ENCODE results near the gene MIEN1.
"Not testable (repeated sequence)": the region's sequence is repeated elsewhere in the genome, so short reads cannot be mapped to it uniquely, and the experiment has no call there.

MIEN1 gene

DNA sequence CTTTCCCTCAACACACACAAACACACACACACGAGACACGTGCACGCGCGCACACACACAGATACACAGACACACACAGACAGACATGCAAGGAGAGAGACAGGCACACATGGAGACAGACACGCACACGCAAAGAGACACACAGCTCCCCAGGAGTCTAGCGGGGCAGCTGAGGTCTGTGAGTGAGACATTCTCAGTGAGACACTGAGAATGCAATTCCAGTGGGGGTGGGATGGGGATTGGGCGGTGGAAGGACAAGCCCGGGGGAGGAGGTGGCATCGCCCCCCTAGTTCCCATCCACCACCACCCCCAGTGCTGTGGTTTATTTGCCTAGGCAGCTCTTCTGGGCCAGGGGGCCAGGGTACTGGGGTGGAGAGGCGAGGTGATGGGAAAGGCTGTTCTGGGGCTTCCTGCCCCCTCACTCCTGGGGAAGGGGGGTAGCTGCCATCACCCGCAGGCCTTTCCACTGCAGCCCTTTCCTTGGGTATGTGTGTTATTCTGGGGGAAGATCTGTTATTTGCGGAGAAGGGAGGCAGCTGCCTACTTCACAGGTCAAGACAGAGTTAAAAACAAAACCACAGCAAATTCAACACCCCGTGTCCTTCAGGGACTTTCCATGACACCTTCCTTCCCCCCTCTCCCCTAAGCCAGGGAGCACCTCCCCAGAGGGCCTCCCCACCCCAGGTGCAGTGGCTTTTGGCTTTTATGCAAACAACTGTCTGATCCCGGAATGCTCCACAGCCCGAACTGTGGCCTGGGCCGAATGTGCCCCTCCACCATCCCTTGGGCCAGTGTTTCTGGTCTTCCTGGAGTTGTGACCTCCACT, 25.4 kb upstream of the MIEN1 start:
- DNase-seq: no peak

DNA sequence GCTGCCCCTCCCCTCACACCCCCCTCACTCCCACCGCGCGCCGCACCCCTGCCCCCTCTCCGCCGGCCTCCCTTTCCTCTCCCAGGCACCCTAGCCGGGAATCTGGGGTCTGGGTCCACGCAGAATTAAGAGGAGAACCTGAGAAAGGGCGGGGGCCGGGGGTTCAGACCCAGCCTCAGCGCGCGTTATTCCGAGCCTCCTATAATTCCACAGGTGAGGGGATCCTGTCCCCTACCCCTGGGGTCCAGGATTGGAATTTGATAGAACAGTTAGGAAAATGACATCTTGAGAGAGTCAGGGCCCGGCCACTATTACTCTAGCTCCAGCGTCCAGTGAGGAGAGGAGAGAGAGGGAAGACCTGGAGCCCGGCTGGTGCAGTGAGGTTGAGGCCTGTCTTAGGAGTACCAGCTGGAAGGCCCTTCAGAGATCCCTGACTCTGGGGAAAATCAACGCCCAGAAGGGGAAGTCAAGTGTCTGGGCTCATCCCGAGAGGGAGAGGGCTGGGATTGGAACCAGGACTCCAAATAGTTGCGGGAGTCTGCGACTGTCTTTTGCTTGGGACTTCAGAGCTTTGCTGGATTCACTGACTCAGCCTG, 24.7 kb upstream of the MIEN1 start:
- DNase-seq: no peak

DNA sequence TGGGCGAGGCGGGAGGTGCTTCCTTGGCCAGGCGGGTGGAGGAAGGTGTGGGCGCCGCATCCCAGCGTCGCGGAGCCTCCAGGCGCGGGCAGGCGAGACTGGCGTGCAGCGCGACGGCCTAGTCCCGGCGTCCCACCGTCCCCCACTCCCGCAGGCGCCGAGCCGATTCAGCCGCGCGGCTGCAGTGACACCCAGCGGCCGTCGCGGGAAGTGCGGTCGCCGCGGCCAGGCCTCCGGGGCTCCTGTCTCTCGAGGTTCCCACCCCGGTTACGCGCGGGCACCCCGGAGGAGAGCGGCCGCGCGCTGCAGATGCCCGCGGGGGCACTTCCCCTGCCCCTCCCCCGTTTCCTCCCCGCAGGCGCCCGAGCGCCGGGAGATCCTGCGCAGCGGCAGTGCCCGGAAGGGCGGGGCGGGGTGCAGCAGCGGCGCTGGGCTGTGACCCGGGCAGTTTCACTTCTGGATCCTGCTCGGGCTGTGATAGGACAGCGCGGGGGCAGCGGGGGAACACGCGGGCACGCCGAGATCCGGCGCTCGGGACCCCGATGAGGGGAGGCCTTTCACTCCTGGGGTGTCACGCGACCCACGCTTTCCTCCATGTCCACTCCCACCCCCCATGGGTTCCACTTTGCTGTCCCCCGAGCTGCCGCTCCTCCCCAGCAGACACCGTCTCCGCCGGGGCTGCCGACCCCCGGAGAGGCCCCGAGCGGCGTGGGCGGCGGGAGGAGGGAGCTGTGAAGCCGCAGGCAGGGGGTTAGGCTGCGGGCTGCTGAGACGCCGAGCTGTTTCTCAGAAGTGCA, 24.0 kb upstream of the MIEN1 start:
- peak; percentile 60 for DNase-seq

DNA sequence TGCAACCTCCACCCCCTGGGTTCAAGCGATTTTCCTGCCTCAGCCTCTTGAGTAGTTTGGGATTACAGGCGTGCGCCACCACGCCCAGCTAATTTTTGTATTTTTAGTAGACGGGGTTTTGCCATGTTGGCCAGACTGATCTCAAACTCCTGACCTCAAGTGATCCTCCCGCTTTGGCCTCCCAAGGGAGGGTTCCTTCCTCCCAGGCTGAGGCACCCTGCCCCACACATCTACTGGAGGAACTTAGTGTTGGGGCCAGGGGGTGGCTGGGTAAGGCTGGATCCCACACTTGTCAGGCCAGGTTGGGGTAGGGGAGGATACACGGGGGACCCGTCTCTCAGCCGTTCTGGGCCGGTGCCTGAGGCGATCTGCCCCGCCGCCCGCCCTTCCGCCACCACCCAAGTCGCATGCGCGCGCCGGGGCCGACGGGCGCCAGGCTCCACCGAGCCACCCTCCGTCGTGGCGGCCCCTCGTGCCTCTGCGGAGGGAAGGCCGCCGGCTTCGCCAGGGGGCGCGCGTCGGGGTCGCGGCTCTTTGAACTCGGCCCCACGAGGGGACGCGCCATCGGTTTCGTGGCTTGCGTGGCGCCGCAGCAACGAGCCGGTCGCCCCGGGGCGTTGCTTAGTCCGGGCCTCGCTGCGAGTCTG, 23.3 kb upstream of the MIEN1 start:
- DNase-seq: no peak

DNA sequence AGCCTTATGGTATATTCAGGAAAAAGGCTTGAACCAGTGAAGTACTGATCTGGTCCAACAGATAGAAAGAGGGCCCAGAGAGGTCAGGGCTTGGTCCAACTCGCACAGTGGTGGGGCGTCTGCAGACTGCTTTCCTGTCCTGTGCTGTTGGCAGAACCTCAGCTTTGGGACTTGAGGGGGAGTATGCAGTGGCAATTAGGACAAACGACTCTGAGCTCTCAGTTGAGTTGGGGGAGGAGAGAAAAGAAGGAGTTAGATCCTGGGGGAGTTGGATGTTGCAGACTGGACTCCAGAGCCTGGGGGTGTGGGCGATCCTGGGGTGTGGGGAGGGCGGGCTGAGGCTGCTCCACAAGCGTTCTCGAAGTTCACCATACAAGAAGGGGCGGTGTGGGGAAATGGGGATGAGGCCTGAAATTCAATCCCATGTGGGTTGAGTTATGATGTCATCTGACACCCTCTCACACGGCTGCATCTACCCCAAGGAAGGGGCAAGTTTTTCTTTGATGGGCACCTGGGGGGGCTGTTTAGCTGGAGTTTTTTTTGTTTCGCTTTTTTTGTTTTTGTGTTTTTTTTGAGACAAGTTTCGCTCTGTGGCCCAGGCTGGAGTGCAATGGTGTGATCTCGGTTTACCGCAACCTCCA, 22.0 kb upstream of the MIEN1 start:
- no peak for DNase-seq

DNA sequence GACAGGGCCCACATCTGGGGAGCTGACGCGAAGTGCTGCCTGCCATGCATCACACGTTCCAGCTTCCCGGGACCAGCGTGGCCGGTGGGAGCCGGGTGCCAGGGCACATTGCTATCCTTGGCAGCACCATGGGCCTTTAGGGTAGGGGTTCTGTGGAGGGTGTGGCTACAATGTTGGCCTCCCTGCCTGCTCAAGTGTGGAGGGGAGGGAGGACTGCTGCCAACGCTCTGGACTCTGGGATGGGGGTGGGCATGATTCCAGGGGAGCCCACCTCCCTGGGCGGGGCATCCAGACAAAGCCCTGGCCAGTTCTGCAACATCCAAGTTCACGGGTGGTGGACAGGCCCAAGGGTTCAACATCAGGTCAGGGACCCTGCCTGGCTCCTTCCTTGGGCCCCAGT, 21.3 kb upstream of the MIEN1 start:
- no peak for DNase-seq

DNA sequence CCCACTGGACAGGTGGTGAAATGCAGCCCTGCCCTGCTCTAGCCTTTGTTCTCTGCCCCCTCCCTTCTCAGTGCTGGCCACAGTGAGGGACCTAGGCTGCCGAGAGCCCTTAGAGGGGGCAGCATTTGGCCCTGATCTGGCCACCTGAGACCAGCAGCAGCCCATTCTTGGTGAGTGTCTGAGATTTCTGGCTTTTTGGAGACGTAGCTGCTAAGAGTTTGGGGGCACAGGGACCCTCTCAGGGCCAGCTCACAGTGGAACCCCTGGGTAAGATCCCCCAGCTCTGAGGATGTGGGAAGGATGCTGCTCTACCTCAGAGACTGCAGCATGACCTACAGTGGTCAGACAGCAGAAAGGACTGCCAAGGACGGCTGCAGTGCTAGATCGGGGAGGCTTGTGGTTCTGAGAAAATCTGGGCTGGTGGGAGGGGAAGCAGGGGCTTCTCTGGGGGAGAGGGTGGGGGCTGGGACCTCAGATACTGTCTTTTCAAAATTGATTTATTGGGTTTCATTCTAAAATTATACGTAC, 20.7 kb upstream of the MIEN1 start:
- no peak for DNase-seq

DNA sequence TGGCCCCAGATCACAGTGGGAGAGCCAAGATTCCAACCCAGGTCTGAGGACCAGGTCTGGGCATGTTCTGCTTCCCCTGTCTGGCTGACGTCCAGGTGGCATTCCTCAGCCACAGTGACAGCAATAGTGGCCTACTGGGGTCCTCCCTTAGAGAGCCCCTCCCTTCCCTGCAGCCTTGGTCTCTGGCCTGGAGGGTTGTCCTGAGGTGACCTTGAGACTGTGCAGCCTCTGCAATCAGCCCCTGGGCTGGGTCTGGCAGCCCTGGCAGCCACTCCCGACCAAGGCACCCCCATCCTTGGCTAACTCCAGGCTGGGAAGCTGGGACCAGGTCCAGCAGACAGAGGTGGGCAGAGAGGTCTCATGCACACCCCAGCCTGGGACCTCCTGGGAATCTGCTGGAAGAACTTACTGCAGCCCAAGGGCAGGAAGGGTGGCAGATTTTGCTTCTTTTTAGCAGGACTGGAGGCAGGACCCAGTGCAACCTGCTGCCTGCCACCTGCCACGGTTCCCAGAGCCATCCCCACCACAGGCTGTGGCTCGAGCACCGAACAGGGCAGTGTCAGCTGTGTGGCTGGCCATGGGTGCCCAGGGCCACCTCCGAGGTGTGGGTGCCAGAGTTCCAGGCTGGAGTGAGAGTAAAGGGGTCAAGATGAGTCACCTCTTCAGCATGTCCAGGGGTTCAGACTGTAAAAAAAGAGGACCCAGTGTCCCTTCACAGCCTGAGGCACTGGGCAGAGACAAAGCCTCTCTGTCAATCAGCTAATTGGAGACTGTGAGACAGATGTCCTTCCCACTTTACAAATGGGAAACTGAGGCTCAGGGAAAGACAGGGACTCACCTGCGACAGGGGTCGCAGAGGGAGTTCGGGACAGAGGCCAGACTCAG, 20.0 kb upstream of the MIEN1 start:
- DNase-seq: no peak

DNA sequence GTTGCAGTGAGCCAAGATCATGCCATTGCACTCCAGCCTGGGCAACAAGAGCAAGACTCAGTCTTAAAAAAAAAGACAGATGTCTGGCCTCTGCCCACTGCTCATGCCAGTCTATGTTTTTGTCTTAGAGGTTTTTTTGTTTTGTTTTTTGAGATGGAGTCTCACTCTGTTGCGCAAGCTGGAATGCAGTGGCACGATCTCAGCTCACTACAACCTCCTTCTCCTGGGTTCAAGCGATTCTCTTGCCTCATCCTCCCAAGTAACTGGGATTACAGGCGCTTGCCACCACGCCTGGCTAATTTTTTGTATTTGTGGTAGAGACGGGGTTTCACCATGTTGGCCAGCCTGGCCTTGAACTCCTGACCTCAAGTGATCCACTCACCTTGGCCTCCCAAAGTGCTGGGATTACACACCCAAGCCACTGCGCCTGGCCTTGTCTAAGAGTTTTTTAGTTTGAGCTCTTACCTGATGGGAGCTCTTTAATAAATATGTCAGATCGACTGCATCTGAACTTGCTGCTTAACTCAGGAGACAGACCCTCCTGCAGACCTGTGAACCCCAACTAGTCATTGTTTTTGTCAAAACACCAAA, 18.2 kb upstream of the MIEN1 start:
- DNase-seq: not testable (repeated sequence)

DNA sequence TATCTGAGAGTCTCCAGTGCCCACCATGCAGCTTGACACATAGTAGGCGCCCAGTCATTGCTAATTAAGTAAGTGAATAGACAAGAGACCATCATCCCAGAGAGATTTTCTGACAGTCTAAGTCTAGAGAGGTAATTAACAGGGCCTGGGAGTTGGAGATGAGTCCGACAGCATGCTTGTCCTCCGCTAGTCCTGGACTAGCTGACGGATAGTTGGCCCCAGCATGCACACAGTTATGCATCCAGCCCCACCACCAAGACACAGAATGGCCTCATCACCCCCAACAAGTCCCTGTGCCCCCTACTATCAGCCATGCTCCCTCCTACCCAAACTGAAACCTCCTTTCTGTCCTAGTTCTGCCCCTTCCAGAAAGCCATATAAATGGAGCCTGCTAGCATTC, 17.4 kb upstream of the MIEN1 start:
- DNase-seq: no peak

DNA sequence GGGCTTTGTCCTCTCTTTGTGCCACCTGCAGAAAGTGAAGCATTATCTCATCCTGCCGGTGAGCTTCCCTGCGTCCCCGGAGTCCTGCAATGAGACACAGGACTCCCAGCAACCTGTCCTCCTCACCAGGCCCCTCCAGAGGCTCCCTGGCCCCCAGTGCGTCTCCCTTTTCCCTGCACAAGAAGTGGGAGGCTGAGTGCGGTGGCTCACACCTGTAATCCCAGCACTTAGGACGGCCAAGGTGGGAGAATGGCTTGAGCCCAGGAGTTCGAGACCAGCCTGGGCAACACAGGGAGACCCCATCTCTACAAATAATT, 15.8 kb upstream of the MIEN1 start:
- no peak for DNase-seq

DNA sequence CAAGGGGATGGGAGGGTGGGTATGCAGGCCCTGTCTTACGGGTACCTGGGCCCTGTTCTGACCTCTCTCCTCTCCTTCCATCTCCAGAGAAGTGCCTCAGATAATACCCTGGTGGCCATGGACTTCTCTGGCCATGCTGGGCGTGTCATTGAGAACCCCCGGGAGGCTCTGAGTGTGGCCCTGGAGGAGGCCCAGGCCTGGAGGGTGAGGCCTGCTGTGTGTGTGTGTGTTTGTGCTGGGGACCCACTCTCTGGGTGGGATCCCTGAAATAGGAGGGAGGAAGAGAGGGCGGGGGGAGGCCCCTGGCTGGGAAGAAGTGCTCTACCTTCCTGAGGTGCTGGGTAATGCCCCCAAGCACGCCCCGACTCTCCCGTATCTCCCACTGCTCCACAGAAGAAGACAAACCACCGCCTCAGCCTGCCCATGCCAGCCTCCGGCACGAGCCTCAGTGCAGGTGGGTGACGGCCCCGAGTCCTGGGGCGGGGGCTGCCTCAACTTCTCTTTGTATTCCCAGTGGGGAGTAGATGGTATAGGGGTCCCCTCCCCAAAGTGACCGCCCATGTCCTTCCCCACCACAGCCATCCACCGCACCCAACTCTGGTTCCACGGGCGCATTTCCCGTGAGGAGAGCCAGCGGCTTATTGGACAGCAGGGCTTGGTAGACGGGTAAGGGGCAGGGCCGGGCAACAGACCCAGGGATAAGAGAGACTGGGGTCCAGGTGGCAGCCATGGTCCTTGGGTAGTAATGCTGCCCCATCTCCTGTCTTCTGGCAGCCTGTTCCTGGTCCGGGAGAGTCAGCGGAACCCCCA, 15.2 kb upstream of the MIEN1 start:
- no peak for DNase-seq

DNA sequence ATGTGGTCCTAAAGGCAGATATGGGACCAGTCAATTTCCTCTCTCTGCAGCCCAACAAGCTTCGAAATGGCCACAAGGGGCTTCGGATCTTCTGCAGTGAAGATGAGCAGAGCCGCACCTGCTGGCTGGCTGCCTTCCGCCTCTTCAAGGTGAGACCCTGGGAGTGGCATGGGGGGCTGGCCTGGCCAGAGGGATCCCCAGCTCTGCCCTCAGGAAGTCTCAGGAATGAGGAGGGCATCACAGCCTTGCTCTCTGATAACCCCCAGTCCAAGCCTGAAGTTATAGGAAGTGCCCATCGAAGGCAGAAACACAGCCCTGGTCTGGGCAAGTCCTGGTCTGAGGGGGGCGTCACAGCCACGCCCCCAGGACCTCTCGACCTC, 14.5 kb upstream of the MIEN1 start:
- no peak for DNase-seq

DNA sequence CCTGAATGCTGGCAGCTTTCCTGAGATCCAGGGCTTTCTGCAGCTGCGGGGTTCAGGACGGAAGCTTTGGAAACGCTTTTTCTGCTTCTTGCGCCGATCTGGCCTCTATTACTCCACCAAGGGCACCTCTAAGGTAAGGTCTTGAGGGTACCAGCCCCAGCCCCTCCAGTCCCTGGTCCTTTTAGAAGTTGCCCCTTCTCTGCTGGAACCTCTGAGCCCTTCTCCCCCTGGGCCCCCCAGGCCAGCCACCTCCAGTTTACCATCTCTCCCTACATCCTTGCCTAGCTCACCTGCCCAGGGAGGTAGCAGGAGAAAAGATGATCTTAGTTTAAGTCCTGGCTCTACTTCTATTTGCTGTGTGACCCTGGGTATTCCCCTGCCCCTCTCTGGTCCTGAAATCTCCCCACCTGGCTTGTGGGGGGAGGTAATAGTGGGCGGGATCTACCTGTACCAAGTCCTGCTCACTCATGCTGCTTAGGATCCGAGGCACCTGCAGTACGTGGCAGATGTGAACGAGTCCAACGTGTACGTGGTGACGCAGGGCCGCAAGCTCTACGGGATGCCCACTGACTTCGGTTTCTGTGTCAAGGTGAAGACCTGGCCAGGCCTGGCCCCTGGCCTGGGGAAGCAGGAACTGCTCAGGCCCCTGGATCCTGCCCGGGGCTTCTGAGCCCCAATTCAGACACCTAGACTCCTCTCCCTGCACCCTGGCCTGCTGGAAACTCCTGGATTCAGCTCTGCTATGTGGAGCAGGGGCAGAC, 13.9 kb upstream of the MIEN1 start:
- no peak for DNase-seq

DNA sequence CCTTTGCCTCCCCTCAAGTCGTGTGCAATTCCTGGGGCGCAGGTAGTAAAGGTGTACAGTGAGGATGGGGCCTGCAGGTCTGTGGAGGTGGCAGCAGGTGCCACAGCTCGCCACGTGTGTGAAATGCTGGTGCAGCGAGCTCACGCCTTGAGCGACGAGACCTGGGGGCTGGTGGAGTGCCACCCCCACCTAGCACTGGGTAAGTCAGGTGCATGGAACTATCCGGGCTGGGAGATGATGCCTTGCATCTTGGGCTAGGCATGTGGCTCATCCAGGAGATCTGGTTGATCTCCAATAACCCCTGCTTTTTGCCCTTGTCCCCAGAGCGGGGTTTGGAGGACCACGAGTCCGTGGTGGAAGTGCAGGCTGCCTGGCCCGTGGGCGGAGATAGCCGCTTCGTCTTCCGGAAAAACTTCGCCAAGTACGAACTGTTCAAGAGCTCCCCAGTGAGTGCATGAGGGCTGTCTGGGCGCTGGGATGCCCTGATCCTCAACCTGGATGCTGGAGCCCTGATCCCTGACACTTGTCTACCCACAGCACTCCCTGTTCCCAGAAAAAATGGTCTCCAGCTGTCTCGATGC, 12.6 kb upstream of the MIEN1 start:
- DNase-seq: no peak

DNA sequence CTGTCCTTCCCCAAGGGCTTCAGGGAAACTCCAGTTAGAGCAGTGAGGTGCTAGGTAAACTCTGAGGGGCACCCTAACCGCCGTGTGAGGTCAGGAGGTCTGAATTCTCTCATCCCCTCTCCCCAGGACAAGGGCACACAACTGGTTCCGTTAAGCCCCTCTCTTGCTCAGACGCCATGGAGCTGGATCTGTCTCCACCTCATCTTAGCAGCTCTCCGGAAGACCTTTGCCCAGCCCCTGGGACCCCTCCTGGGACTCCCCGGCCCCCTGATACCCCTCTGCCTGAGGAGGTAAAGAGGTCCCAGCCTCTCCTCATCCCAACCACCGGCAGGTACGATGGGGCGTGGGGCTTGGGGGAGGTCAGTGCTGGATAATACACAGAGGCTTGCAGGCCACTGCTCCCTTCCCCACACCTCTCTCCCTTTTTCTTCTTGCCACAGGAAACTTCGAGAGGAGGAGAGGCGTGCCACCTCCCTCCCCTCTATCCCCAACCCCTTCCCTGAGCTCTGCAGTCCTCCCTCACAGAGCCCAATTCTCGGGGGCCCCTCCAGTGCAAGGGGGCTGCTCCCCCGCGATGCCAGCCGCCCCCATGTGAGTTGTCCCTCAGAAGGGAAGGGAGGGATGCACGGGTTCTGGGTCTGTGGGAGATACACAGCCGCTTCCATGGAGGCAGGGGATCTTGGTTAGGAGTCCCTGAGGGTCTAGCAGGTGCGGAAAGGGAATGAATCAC, 12.0 kb upstream of the MIEN1 start:
- no peak for DNase-seq

DNA sequence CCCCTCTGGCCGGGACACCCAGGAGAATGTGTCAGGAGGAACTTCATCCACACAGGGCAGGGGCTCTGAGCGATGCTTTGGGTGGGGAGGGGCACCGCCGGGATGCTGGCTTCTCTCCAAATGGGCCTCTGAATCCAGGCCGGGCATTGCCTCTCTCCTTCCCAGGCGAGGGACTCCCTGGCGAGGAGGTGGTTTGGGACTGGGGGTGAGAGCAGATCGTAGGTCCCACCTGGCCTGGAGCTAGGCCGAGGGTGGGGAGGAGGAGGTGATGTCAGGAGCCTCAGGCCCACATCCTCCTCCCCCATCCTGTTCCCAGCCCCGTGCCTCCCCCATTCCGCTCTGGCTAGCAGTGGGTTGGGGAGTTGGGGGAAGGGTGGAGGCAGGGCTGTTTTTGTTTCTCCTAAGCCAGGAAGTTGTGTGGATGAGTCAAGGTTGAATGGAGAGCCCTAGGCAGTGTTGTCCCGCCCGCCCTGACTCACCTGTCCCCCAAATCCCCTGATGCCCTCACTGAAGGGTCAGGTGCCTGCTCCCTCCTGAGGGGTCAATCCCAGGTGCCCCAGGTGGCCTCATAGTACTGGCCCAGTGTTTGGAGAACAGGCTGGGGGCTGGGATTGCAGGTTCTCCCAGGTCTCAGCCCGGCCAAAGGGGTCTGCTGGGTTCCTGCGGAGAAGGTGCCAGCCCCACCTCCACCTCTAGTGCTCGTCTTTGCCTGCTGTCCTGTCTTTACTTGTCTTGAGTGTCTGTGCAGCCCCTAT, 10.2 kb upstream of the MIEN1 start:
- DNase-seq: no peak

DNA sequence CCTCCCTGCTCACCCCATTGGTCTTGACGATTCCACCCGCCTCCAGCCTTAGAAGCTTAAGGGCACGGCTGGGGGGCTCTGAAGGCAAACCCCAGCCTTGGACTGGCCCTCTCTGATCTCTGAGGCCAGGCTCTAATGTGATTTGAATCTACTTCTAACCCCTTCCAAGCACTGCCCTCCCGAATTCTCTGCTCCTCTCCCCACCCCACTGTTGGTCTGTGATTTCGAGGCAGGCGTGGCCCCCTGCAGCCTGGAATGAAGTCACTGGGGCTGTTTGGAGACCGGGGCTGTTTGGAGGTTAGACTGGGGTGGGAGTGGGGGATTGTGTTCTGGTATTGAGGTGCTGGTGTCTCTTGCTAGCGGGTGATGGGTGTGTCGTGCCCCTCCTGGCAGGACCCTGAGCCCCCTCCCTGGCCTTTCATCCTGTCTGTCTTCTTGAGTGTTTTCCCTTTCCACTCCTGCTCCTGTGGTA, 9.6 kb upstream of the MIEN1 start:
- no peak for DNase-seq

Measured in NCI-H748 treated with DMSO at 0.1 percent for 48 hours (cell line).